ENCODE results near the gene TYRO3. TPM values are rescaled to one million over a fixed set of nuclear protein-coding genes. Genes with fewer than 3 reads are reported as not detected.

Gene TYRO3
- total RNA-seq, 2 experiments from 2014 or later: 1.2 to 3.7 TPM

DNA sequence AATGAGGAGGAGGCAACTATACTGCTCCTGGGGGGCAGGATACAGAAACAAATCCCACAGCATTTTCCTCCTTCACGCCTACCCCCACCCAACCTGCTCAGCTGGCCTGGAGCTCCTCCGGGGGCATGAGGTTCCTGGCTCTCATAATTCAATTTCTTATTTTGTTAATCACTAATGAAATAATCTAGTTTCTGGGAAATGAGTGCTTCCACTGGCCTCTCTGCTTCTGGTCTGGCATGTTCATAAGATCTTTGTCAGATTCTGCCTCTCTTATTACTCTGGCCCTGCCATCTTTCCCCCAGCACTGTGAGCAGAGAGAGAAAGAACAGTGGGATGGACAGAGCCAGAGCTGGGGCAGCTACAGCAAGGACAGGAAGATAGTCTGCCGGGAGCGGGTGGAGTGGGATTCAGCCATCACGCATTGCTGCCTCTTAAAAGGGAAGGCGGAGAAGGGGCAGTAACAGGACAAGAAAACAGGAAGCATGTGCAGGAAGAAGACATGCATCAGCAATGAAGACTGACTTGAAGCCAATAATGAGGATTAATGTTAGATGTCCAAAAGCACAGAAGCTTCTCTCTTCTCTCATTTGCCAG is 28.6 kb upstream of the TYRO3 start:
- intact Hi-C loops (cut with micrococcal nuclease): no loop called here
- CTCF ChIA-PET: interaction anchor here (0.6 kb wide), 1 partner anchor 83 kb away, joined by 3 read pairs; no protein-coding TSS in a partner anchor
- Mint-ChIP-seq H3K4me3 (no peak overlapping the region), H3K4me1 (ENCODE audit: low read depth) (no peaks in the 10 kb centered on the region), H3K27me3 (ENCODE audit: low read depth) (no peaks in the 10 kb centered on the region), H3K36me3 (ENCODE audit: low read depth) (peaks cover 31% of the 10 kb centered on the region), H3K27ac (no peak overlapping the region), H3K9me3 (no peaks in the 10 kb centered on the region)
- no peak for DNase-seq

- H3K4me1 Mint-ChIP-seq (ENCODE audit: low read depth): peaks cover 3% of the 10 kb centered on the region
- DNase-seq: no peak
- H3K27ac Mint-ChIP-seq: no peak overlapping the region
- H3K9me3 Mint-ChIP-seq: no peaks in the 10 kb centered on the region
- no peak overlapping the region for H3K4me3 Mint-ChIP-seq
- intact Hi-C loops (cut with micrococcal nuclease): no loop called here
- CTCF ChIA-PET: no interaction called here
- H3K27me3 Mint-ChIP-seq (ENCODE audit: low read depth): no peaks in the 10 kb centered on the region
- peaks cover 27% of the 10 kb centered on the region for H3K36me3 Mint-ChIP-seq (ENCODE audit: low read depth)
Measured at GRCh38 chr15:41535544-41535943, 23.5 kb upstream of the TYRO3 start.

DNA sequence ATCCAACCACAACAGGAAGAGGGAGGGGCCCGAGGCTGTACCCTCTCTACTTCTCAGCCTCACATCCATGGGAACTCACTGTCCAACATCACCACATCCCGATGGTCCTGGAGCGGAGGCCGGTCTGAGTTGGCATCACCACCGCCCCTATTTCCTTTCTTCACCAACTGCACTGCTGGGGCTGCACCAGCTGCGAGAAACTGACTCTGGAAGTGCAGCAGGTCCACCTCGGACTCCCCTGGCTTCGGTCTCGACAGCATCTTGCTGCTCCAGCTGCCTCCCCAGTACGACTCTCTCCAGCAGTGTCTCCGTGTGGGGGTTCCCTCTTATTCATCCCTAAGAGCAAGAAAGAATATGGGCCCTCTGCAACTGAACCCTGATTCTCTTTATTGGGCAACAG is 22.1 kb upstream of the TYRO3 start:
- Mint-ChIP-seq H3K36me3 (ENCODE audit: low read depth) (peaks cover 22% of the 10 kb centered on the region), H3K4me1 (ENCODE audit: low read depth) (peaks cover 3% of the 10 kb centered on the region), H3K9me3 (no peaks in the 10 kb centered on the region), H3K27me3 (ENCODE audit: low read depth) (no peaks in the 10 kb centered on the region), H3K4me3 (no peak overlapping the region), H3K27ac (no peak overlapping the region)
- CTCF ChIA-PET: no interaction called here
- no peak for DNase-seq
- intact Hi-C loops (cut with micrococcal nuclease): no loop called here

DNA sequence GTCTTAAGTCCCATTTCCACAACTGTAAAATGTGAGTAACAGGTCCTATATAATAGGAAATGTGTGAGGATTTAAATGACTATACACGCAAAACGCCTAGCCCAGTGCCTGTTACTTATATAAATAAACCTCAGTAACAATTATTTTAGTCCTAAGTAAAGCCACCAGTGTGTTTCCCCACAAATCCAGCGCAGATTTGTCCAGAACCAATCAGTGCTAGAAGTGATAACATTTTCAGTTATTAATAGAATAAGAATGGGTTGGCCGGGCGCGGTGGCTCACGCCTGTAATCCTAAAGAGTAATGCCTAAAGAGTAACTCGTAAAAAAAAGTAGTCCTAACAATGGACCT is 15.5 kb upstream of the TYRO3 start:
- peak overlapping the region; percentile 95 for H3K4me3 Mint-ChIP-seq
- intact Hi-C loops (cut with micrococcal nuclease): no loop called here
- H3K27me3 Mint-ChIP-seq (ENCODE audit: low read depth): no peaks in the 10 kb centered on the region
- peak overlapping the region; percentile 71 for H3K27ac Mint-ChIP-seq
- H3K36me3 Mint-ChIP-seq (ENCODE audit: low read depth): no peaks in the 10 kb centered on the region
- peaks cover 16% of the 10 kb centered on the region for H3K4me1 Mint-ChIP-seq (ENCODE audit: low read depth)
- DNase-seq: no peak
- CTCF ChIA-PET: interaction anchor here (1.0 to 1.5 kb wide), 2 partner anchors 15 to 42 kb away, joined by 3 read pairs; no protein-coding TSS in a partner anchor
- H3K9me3 Mint-ChIP-seq: no peaks in the 10 kb centered on the region

DNA sequence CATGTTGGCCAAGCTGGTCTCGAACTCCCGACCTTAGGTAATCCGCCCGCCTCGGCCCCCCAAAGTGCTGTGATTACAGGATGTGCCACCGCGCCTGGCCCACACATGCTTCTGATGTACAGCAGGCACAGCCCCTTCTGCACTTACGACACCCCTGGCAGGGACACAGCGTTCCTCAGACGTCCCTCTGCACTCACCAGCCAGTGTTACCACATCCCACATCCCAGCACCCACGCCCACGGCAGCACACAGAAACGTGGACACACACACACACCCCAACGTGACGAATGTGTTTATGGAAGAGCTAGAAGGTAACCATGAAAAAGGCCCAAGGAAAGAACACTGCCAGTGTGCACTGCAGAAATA is 14.4 kb upstream of the TYRO3 start:
- no peaks in the 10 kb centered on the region for H3K9me3 Mint-ChIP-seq
- H3K27me3 Mint-ChIP-seq (ENCODE audit: low read depth): no peaks in the 10 kb centered on the region
- peak overlapping the region; percentile 71 for H3K27ac Mint-ChIP-seq
- no peak for DNase-seq
- intact Hi-C loops (cut with micrococcal nuclease): loop anchor here (1.0 to 2.0 kb wide), 3 partner anchors 13 to 426 kb away; partner anchors contain the start of gene ITPKA
- H3K4me3 Mint-ChIP-seq: peak overlapping the region; percentile 95
- peaks cover 13% of the 10 kb centered on the region for H3K4me1 Mint-ChIP-seq (ENCODE audit: low read depth)
- CTCF ChIA-PET: interaction anchor here (1.0 to 2.2 kb wide), 5 partner anchors 11 to 79 kb away, joined by 3 to 6 read pairs (median 5); no protein-coding TSS in a partner anchor
- no peaks in the 10 kb centered on the region for H3K36me3 Mint-ChIP-seq (ENCODE audit: low read depth)

GRCh38 chr15:41545218-41545617 is 13.8 kb upstream of the TYRO3 start:
- peak overlapping the region; percentile 95 for H3K4me3 Mint-ChIP-seq
- CTCF ChIA-PET: interaction anchor here (1.1 to 2.2 kb wide), 2 partner anchors 66 to 79 kb away, joined by 5 to 6 read pairs; no protein-coding TSS in a partner anchor
- H3K27ac Mint-ChIP-seq: no peak overlapping the region
- no peaks in the 10 kb centered on the region for H3K36me3 Mint-ChIP-seq (ENCODE audit: low read depth)
- H3K4me1 Mint-ChIP-seq (ENCODE audit: low read depth): peaks cover 13% of the 10 kb centered on the region
- H3K9me3 Mint-ChIP-seq: no peaks in the 10 kb centered on the region
- intact Hi-C loops (cut with micrococcal nuclease): loop anchor here (2.0 kb wide), 2 partner anchors 52 to 426 kb away; partner anchors contain the start of gene ITPKA
- no peaks in the 10 kb centered on the region for H3K27me3 Mint-ChIP-seq (ENCODE audit: low read depth)
- no peak for DNase-seq

- CTCF ChIA-PET: interaction anchor here (0.6 kb wide), 1 partner anchor 197 kb away, joined by 3 read pairs; no protein-coding TSS in a partner anchor
- Mint-ChIP-seq H3K4me1 (ENCODE audit: low read depth) (peaks cover 13% of the 10 kb centered on the region), H3K36me3 (ENCODE audit: low read depth) (no peaks in the 10 kb centered on the region), H3K9me3 (no peaks in the 10 kb centered on the region), H3K27me3 (ENCODE audit: low read depth) (no peaks in the 10 kb centered on the region), H3K4me3 (no peak overlapping the region), H3K27ac (no peak overlapping the region)
- no peak for DNase-seq
- intact Hi-C loops (cut with micrococcal nuclease): no loop called here
Measured at GRCh38 chr15:41546851-41547786, 11.9 kb upstream of the TYRO3 start.

DNA sequence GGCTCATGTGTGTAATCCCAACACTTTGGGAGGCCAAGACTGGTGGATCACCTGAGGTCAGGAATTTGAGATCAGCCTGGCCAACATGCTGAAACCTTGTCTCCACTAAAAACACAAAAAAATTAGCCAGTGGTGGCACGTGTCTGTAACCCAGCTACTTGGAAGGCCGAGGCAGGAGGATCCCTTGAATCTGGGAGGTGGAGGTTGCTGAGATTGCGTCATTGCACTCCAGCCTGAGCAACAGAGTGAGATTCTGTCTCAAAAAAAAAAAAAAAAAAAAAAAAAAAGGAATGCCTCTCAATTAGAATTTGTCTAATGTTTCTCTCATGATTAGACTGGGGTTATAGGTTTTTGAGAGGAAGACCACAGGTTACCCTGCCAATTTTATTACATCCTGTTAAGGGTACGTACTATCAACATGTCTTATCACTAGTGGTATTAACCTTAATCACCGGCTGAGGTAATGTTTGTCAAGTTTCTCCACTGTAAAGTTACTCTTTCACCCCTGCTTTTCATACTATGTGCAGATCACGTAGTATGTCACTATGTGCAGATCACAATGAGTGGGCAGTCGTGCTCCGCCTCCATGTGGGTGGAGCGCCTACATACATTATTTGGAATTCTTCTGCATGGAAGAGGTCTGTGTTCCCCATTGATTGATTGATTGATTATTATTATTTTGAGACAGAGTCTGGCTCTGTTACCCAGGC is 8.8 kb upstream of the TYRO3 start:
- no peak overlapping the region for H3K27ac Mint-ChIP-seq
- no peaks in the 10 kb centered on the region for H3K9me3 Mint-ChIP-seq
- no peak for DNase-seq
- no peaks in the 10 kb centered on the region for H3K36me3 Mint-ChIP-seq (ENCODE audit: low read depth)
- no peaks in the 10 kb centered on the region for H3K4me1 Mint-ChIP-seq (ENCODE audit: low read depth)
- no peaks in the 10 kb centered on the region for H3K27me3 Mint-ChIP-seq (ENCODE audit: low read depth)
- no peak overlapping the region for H3K4me3 Mint-ChIP-seq
- intact Hi-C loops (cut with micrococcal nuclease): no loop called here
- CTCF ChIA-PET: no interaction called here

DNA sequence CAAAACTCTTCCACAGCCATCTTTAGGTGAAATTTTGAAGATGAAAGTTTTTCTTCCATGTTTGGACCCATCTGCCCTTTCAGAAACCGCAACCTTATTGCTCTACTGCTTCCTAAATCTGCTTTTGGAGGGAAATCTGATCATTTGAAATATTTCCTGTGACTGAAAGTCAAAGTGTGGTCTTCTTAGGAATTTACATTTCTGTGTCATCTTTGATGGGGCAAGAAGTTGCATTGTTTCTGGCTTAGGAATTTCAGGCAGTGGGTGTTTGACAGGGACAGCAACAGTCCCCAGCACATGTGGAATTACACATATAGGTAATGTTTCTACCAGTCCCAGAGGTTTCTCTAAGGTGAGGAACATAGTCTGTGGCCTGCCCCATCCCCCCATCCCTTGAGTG is 5.3 kb upstream of the TYRO3 start:
- Mint-ChIP-seq H3K4me3 (no peak overlapping the region), H3K27me3 (ENCODE audit: low read depth) (peaks cover 2% of the 10 kb centered on the region), H3K27ac (no peak overlapping the region), H3K36me3 (ENCODE audit: low read depth) (no peaks in the 10 kb centered on the region), H3K4me1 (ENCODE audit: low read depth) (peaks cover 10% of the 10 kb centered on the region), H3K9me3 (no peaks in the 10 kb centered on the region)
- CTCF ChIA-PET: no interaction called here
- intact Hi-C loops (cut with micrococcal nuclease): no loop called here
- DNase-seq: no peak

DNA sequence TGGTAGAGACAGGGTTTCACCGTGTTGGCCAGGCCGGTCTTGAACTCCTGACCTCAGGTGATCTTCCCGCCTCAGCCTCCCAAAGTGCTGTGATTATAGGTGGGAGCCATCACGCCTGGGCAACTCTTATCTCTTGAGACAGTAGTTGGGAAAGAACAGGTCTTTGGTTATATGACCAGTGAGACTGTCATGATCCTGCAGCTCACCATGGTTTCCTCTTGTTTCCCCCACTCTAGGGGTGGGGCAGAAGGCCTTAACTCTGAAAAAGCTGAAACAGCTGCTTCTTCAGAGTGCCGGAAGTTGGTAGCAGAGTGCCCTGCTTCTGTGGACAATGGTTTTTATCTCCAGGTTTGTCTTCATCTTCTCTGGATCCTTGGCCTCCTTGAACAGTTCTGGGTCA is 4.7 kb upstream of the TYRO3 start:
- Mint-ChIP-seq H3K27me3 (ENCODE audit: low read depth) (peaks cover 2% of the 10 kb centered on the region), H3K4me3 (no peak overlapping the region), H3K27ac (no peak overlapping the region), H3K36me3 (ENCODE audit: low read depth) (no peaks in the 10 kb centered on the region), H3K9me3 (no peaks in the 10 kb centered on the region), H3K4me1 (ENCODE audit: low read depth) (peaks cover 10% of the 10 kb centered on the region)
- DNase-seq: no peak
- intact Hi-C loops (cut with micrococcal nuclease): no loop called here
- CTCF ChIA-PET: interaction anchor here (0.9 to 1.3 kb wide), 2 partner anchors 50 to 87 kb away, joined by 3 read pairs; no protein-coding TSS in a partner anchor

DNA sequence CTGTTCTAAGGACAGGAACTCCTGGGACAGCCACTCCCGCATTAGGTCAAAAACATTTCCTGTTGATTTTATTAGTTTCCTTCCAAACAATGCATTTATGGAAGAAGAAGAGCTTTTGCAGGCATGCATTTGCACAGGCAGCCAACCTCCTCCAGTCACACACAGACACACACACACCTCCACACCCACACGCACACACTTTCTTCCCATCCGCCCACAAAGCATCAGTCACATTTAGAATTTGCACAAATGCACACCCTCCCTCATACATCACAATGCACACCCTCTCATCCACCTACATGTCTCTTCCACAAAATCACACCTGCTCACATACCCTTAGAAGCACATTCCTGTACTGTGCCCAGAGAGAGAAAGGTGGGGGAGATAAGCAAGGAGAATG is 4.1 kb upstream of the TYRO3 start:
- Mint-ChIP-seq H3K27ac (no peak overlapping the region), H3K9me3 (no peaks in the 10 kb centered on the region), H3K4me1 (ENCODE audit: low read depth) (peaks cover 13% of the 10 kb centered on the region), H3K27me3 (ENCODE audit: low read depth) (peaks cover 7% of the 10 kb centered on the region), H3K4me3 (no peak overlapping the region), H3K36me3 (ENCODE audit: low read depth) (no peaks in the 10 kb centered on the region)
- intact Hi-C loops (cut with micrococcal nuclease): loop anchor here (5.0 kb wide), 3 partner anchors 63 to 272 kb away; partner anchors contain the start of genes ITPKA and JMJD7
- DNase-seq: no peak
- CTCF ChIA-PET: interaction anchor here (0.9 to 2.3 kb wide), 4 partner anchors 11 to 89 kb away, joined by 3 to 5 read pairs (median 3); partner anchors contain the start of gene RPAP1

GRCh38 chr15:41556677-41557076 is 2.3 kb upstream of the TYRO3 start:
- H3K27me3 Mint-ChIP-seq (ENCODE audit: low read depth): peaks cover 15% of the 10 kb centered on the region
- DNase-seq: no peak
- H3K36me3 Mint-ChIP-seq (ENCODE audit: low read depth): no peaks in the 10 kb centered on the region
- no peak overlapping the region for H3K27ac Mint-ChIP-seq
- intact Hi-C loops (cut with micrococcal nuclease): loop anchor here (1.0 to 5.0 kb wide), 9 partner anchors 12 to 348 kb away; partner anchors contain the start of genes ITPKA, JMJD7, MAPKBP1 and RPAP1
- CTCF ChIA-PET: interaction anchor here (0.7 to 2.3 kb wide), 6 partner anchors 8 to 256 kb away, joined by 3 to 8 read pairs (median 4); partner anchors contain the start of gene RPAP1
- H3K4me3 Mint-ChIP-seq: no peak overlapping the region
- peaks cover 13% of the 10 kb centered on the region for H3K4me1 Mint-ChIP-seq (ENCODE audit: low read depth)
- H3K9me3 Mint-ChIP-seq: no peaks in the 10 kb centered on the region
